ENCODE measurements around the gene TMOD3.

Gene TMOD3

GRCh38 chr15:51828621-51829375 lies 655 bp upstream of the TMOD3 start:
- DNase-seq (ENCODE audit: low read depth, low spot score), result no peak
- TF ChIP-seq YY1 (IDR thresholded peaks at IDR 0.05; ENCODE audit: insufficient read depth, insufficient read length), result no peak
- no peak for TF ChIP-seq ZNF274 (IDR thresholded peaks at IDR 0.05; ENCODE audit: low read depth, low read length)
- no peak for TF ChIP-seq SUZ12 (IDR thresholded peaks at IDR 0.05; ENCODE audit: extremely low read depth, insufficient read depth, insufficient read length)
- no peaks in the 10 kb centered on the region for H3K4me1 ChIP-seq (ENCODE audit: insufficient read depth, insufficient read length)
- H3K9ac ChIP-seq (ENCODE audit: insufficient read length, low read depth), result no peak overlapping the region
- H3K9me3 ChIP-seq (ENCODE audit: insufficient read depth, low read length), result no peaks in the 10 kb centered on the region
- no peaks in the 10 kb centered on the region for H3K27me3 ChIP-seq (ENCODE audit: insufficient read depth, insufficient read length)
- H3K4me3 ChIP-seq (ENCODE audit: insufficient read length, low read depth), result no peak overlapping the region
- H3K36me3 ChIP-seq (ENCODE audit: insufficient read depth, insufficient read length, low read length), result no peaks in the 10 kb centered on the region

- Histone ChIP-seq H3K36me3 (ENCODE audit: insufficient read depth, insufficient read length, low read length) (no peaks in the 10 kb centered on the region), H3K4me1 (ENCODE audit: insufficient read depth, insufficient read length) (no peaks in the 10 kb centered on the region), H3K9ac (ENCODE audit: insufficient read length, low read depth) (peak overlapping the region; percentile 93), H3K27me3 (ENCODE audit: insufficient read depth, insufficient read length) (no peaks in the 10 kb centered on the region), H3K9me3 (ENCODE audit: insufficient read depth, low read length) (no peaks in the 10 kb centered on the region), H3K4me3 (ENCODE audit: insufficient read length, low read depth) (peak overlapping the region; percentile 70)
- TF ChIP-seq ZNF274 (IDR thresholded peaks at IDR 0.05; ENCODE audit: low read depth, low read length), result no peak
- no peak for TF ChIP-seq YY1 (IDR thresholded peaks at IDR 0.05; ENCODE audit: insufficient read depth, insufficient read length)
- TF ChIP-seq SUZ12 (IDR thresholded peaks at IDR 0.05; ENCODE audit: extremely low read depth, insufficient read depth, insufficient read length), result no peak
- DNase-seq (ENCODE audit: low read depth, low spot score), result peak; percentile 9
Observed at GRCh38 chr15:51830276-51830806, 888 bp downstream of the TMOD3 start.

- DNase-seq (ENCODE audit: low read depth, low spot score), result no peak
- no peaks in the 10 kb centered on the region for H3K36me3 ChIP-seq (ENCODE audit: insufficient read depth, insufficient read length, low read length)
- no peak overlapping the region for H3K9ac ChIP-seq (ENCODE audit: insufficient read length, low read depth)
- no peak overlapping the region for H3K4me3 ChIP-seq (ENCODE audit: insufficient read length, low read depth)
- TF ChIP-seq YY1 (IDR thresholded peaks at IDR 0.05; ENCODE audit: insufficient read depth, insufficient read length), result no peak
- TF ChIP-seq SUZ12 (IDR thresholded peaks at IDR 0.05; ENCODE audit: extremely low read depth, insufficient read depth, insufficient read length), result no peak
- no peak for TF ChIP-seq ZNF274 (IDR thresholded peaks at IDR 0.05; ENCODE audit: low read depth, low read length)
- H3K4me1 ChIP-seq (ENCODE audit: insufficient read depth, insufficient read length), result peaks cover 5% of the 10 kb centered on the region
- H3K9me3 ChIP-seq (ENCODE audit: insufficient read depth, low read length), result no peaks in the 10 kb centered on the region
- H3K27me3 ChIP-seq (ENCODE audit: insufficient read depth, insufficient read length), result no peaks in the 10 kb centered on the region
Observed at GRCh38 chr15:51833772-51834171, 4.3 kb downstream of the TMOD3 start.

- Histone ChIP-seq H3K9ac (ENCODE audit: insufficient read length, low read depth) (no peak overlapping the region), H3K36me3 (ENCODE audit: insufficient read depth, insufficient read length, low read length) (no peaks in the 10 kb centered on the region), H3K4me1 (ENCODE audit: insufficient read depth, insufficient read length) (peaks cover 5% of the 10 kb centered on the region), H3K27me3 (ENCODE audit: insufficient read depth, insufficient read length) (no peaks in the 10 kb centered on the region), H3K9me3 (ENCODE audit: insufficient read depth, low read length) (no peaks in the 10 kb centered on the region), H3K4me3 (ENCODE audit: insufficient read length, low read depth) (no peak overlapping the region)
- no peak for DNase-seq (ENCODE audit: low read depth, low spot score)
- TF ChIP-seq SUZ12 (IDR thresholded peaks at IDR 0.05; ENCODE audit: extremely low read depth, insufficient read depth, insufficient read length), result no peak
- TF ChIP-seq YY1 (IDR thresholded peaks at IDR 0.05; ENCODE audit: insufficient read depth, insufficient read length), result no peak
- no peak for TF ChIP-seq ZNF274 (IDR thresholded peaks at IDR 0.05; ENCODE audit: low read depth, low read length)
Observed at GRCh38 chr15:51837792-51838251, 8.4 kb downstream of the TMOD3 start.

- TF ChIP-seq ZNF274 (IDR thresholded peaks at IDR 0.05; ENCODE audit: low read depth, low read length), result no peak
- H3K27me3 ChIP-seq (ENCODE audit: insufficient read depth, insufficient read length), result no peaks in the 10 kb centered on the region
- H3K4me3 ChIP-seq (ENCODE audit: insufficient read length, low read depth), result no peak overlapping the region
- no peaks in the 10 kb centered on the region for H3K36me3 ChIP-seq (ENCODE audit: insufficient read depth, insufficient read length, low read length)
- peaks cover 5% of the 10 kb centered on the region for H3K4me1 ChIP-seq (ENCODE audit: insufficient read depth, insufficient read length)
- DNase-seq (ENCODE audit: low read depth, low spot score), result no peak
- no peaks in the 10 kb centered on the region for H3K9me3 ChIP-seq (ENCODE audit: insufficient read depth, low read length)
- no peak overlapping the region for H3K9ac ChIP-seq (ENCODE audit: insufficient read length, low read depth)
Observed at GRCh38 chr15:51838270-51838669, 8.8 kb downstream of the TMOD3 start.

GRCh38 chr15:51840692-51841091 lies 11.2 kb downstream of the TMOD3 start:
- DNase-seq (ENCODE audit: low read depth, low spot score), result no peak
- peaks cover 5% of the 10 kb centered on the region for H3K4me1 ChIP-seq (ENCODE audit: insufficient read depth, insufficient read length)
- H3K4me3 ChIP-seq (ENCODE audit: insufficient read length, low read depth), result no peak overlapping the region
- no peak overlapping the region for H3K9ac ChIP-seq (ENCODE audit: insufficient read length, low read depth)
- peaks cover 2% of the 10 kb centered on the region for H3K36me3 ChIP-seq (ENCODE audit: insufficient read depth, insufficient read length, low read length)
- no peaks in the 10 kb centered on the region for H3K27me3 ChIP-seq (ENCODE audit: insufficient read depth, insufficient read length)
- H3K9me3 ChIP-seq (ENCODE audit: insufficient read depth, low read length), result no peaks in the 10 kb centered on the region
- no peak for TF ChIP-seq SUZ12 (IDR thresholded peaks at IDR 0.05; ENCODE audit: extremely low read depth, insufficient read depth, insufficient read length)
- TF ChIP-seq YY1 (IDR thresholded peaks at IDR 0.05; ENCODE audit: insufficient read depth, insufficient read length), result no peak
- TF ChIP-seq ZNF274 (IDR thresholded peaks at IDR 0.05; ENCODE audit: low read depth, low read length), result no peak

- Histone ChIP-seq H3K27me3 (ENCODE audit: insufficient read depth, insufficient read length) (no peaks in the 10 kb centered on the region), H3K9ac (ENCODE audit: insufficient read length, low read depth) (no peak overlapping the region), H3K36me3 (ENCODE audit: insufficient read depth, insufficient read length, low read length) (peaks cover 2% of the 10 kb centered on the region), H3K4me3 (ENCODE audit: insufficient read length, low read depth) (no peak overlapping the region), H3K4me1 (ENCODE audit: insufficient read depth, insufficient read length) (peaks cover 5% of the 10 kb centered on the region), H3K9me3 (ENCODE audit: insufficient read depth, low read length) (no peaks in the 10 kb centered on the region)
- TF ChIP-seq YY1 (IDR thresholded peaks at IDR 0.05; ENCODE audit: insufficient read depth, insufficient read length) (no peak), ZNF274 (IDR thresholded peaks at IDR 0.05; ENCODE audit: low read depth, low read length) (no peak), SUZ12 (IDR thresholded peaks at IDR 0.05; ENCODE audit: extremely low read depth, insufficient read depth, insufficient read length) (no peak)
- DNase-seq (ENCODE audit: low read depth, low spot score), result no peak
Observed at GRCh38 chr15:51841406-51842040, 12.1 kb downstream of the TMOD3 start.

All from NT2/D1 (cell line).